SIG-M5 (cell line): ENCODE results near the gene R3HDM4.
"Not testable (repeated sequence)": the region's sequence is repeated elsewhere in the genome, so short reads cannot be mapped to it uniquely, and the experiment has no call there.

Experiments used
- DNase-seq: peaks from one replicate; lab custom pipeline; 2025; lab: John Stamatoyannopoulos, UW

Gene R3HDM4

DNA sequence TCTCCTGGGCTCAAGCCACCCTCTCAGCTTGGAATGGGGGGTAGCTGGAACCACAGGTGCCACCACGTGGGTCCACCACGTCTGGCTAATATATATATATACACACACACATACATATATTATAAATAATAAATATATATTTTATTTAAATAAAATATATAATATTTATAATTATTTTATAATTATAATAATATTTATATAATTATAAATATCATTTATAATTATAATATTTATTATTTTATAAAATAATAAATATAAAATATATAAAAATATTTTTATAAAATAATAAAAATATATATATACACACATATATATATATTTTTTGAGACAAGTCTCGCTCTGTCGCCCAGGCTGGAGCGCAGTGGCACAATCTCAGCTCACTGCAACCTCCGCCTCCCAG, 58.5 kb downstream of the R3HDM4 start:
- DNase-seq: no peak

DNA sequence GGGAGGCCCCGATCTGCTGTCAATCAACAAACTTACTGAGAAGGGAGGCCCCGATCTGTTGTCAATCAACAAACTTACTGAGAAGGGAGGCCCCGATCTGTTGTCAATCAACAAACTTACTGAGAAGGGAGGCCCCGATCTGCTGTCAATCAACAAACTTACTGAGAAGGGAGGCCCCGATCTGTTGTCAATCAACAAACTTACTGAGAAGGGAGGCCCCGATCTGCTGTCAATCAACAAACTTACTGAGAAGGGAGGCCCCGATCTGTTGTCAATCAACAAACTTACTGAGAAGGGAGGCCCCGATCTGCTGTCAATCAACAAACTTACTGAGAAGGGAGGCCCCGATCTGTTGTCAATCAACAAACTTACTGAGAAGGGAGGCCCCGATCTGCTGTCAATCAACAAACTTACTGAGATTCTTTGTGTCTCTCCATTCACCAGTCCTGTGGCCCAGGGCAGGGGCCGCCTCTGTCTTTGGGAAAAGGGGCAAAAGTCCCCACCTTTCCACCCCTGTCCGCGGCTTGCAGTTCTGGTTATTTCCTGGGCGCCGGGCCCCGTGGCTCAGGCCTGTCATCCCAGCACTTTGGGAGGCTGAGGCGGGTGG, 59.3 kb downstream of the R3HDM4 start:
- not testable (repeated sequence) for DNase-seq

- no peak for DNase-seq
Observed at GRCh38 chr19:853014-853585, 59.9 kb downstream of the R3HDM4 start.

GRCh38 chr19:852136-853013, 60.6 kb downstream of the R3HDM4 start, which contains the start of gene ELANE:
TSS of gene ELANE (plus strand) at chr19:852303. CDS start at chr19:852329, 26 bp downstream.
- no peak for DNase-seq

DNA sequence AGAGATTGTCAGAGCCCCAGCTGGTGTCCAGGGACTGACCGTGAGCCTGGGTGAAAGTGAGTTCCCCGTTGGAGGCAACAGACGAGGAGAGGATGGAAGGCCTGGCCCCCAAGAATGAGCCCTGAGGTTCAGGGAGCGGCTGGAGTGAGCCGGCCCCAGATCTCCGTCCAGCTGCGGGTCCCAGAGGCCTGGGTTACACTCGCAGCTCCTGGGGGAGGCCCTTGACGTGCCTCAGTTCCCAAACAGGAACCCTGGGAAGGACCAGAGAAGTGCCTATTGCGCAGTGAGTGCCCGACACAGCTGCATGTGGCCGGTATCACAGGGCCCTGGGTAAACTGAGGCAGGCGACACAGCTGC, 62.1 kb downstream of the R3HDM4 start:
- DNase-seq: no peak

GRCh38 chr19:850221-850978, 62.6 kb downstream of the R3HDM4 start:
- no peak for DNase-seq

DNA sequence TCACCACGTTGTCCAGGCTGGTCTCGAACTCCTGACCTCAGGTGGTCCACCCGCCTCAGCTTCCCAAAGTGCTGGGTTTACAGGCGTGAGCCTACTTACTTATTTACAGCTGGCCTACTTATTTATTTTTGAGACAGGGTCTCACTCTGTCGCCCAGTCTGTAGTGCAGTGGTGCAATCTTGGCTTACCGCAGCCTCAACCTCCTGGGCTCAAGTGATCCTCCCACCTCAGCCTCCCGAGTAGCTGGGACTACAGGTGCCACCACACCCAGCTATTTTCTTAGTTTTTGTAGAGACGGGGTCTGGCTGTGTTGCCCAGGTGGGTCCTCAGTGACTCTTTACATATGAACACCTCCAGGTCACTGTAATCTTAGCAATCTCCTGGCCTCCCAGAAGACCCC, 63.8 kb downstream of the R3HDM4 start:
- DNase-seq: not testable (repeated sequence)

GRCh38 chr19:848386-848921, 64.6 kb downstream of the R3HDM4 start:
- no peak for DNase-seq
